Body of pancreas (tissue), 4 donors: ENCODE results near the gene HJURP. TPM values are rescaled to one million over a fixed set of nuclear protein-coding genes. Genes with fewer than 3 reads are reported as not detected.

Experiments used
- ATAC-seq: fragments of 150-250 bp; one replicate; pipeline ENCODE4 v1.9.1; 2016
- DNase-seq, 4 donors: peaks; one replicate each; pipeline ENCODE4 v3.0.0-alpha.2; 2019
- H3K27ac ChIP-seq, 4 donors: fragments of 200-600 bp; sonication (generic); 1 replicate in 3 of 4; 2 replicates in 1 of 4; pipeline versions ENCODE4 v1.5.1 to v1.6.1; 2016 to 2019; ENCODE audit warnings: mild to moderate bottlenecking in 1 of 4, mixed read lengths in 1 of 4, moderate library complexity in 1 of 4
- H3K27me3 ChIP-seq, 2 donors: fragments of 200-600 bp; sonication (generic); one replicate each; pipeline ENCODE4 v1.6.0; 2016; ENCODE audit warnings: mild to moderate bottlenecking in 1 of 2
- H3K36me3 ChIP-seq, 2 donors: fragments of 200-600 bp; sonication (generic); replicated peaks in 1 of 2; 2 replicates each; pipeline ENCODE4 v1.5.1; 2016; ENCODE audit warnings: low read depth in 2 of 2; ENCODE audit not compliant: insufficient read depth in 1 of 2
- H3K4me1 ChIP-seq: fragments of 200-600 bp; sonication (generic); one replicate; pipeline ENCODE4 v1.6.0; 2016
- H3K4me3 ChIP-seq, 2 donors: fragments of 200-600 bp; sonication (generic); 1 replicate in 1 of 2; 2 replicates in 1 of 2; pipeline ENCODE4 v1.5.1; 2016 to 2019
- H3K9me3 ChIP-seq, 3 donors: fragments of 200-600 bp; sonication (generic); 1 replicate in 2 of 3; 2 replicates in 1 of 3; pipeline ENCODE4 v1.5.1; 2016
- CTCF ChIP-seq, 7 experiments: fragments of 450-650 bp in 4 of 7; fragments of 200-600 bp in 3 of 7; sonication (generic) in 3 of 7; IDR thresholded peaks; one replicate each; pipeline ENCODE4 v1.5.1; 2016 to 2019; ENCODE audit warnings: antibody characterized with exemption in 7 of 7
- POLR2A ChIP-seq, 3 donors: fragments of 450-650 bp; IDR thresholded peaks; one replicate each; pipeline ENCODE4 v1.6.1; 2016; ENCODE audit warnings: antibody characterized with exemption in 3 of 3, mild to moderate bottlenecking in 2 of 3
- WGBS, 2 donors: methylation state at CpG; one replicate each; pipeline ENCODE4 v1.1.5; 2017; 5-methylcytosine and 5-hydroxymethylcytosine counted together
- intact Hi-C: fragments of 100-400 bp; cut with DNase I; formaldehyde crosslinking; loops from one replicate; pipeline ENCODE4 v1.15.1; 2023
- total RNA-seq, 2 donors: library from RNA; depleted of rRNA; stranded (reverse); fragments of >200 nt; gene quantifications; one replicate each; pipeline ENCODE4 v1.1.0, GENCODE V29; 2016

The HJURP gene
- total RNA-seq, 2 donors from 2014 or later: 3.6 TPM; not detected in 1

GRCh38 chr2:233846387-233847247, 7.7 kb downstream of the HJURP start:
- H3K4me1 ChIP-seq: no peaks in the 10 kb centered on the region
- H3K9me3 ChIP-seq: no peaks in the 10 kb centered on the region
- WGBS, 2 donors: 84 to 86% methylated on average over 16 of the region's 16 CpGs
- H3K4me3 ChIP-seq: no peak overlapping the region
- TF ChIP-seq POLR2A (IDR thresholded peaks at IDR 0.05): no peak
- TF ChIP-seq CTCF (IDR thresholded peaks at IDR 0.05): no peak
- intact Hi-C loops: no loop called here
- H3K27ac ChIP-seq: no peak overlapping the region
- H3K36me3 ChIP-seq: no peaks in the 10 kb centered on the region
- no peaks in the 10 kb centered on the region for H3K27me3 ChIP-seq
- DNase-seq (no peak), ATAC-seq (no peak)

GRCh38 chr2:233845301-233846060, 8.9 kb downstream of the HJURP start:
- Histone ChIP-seq H3K27ac (no peak overlapping the region), H3K4me3 (no peak overlapping the region), H3K9me3 (no peaks in the 10 kb centered on the region), H3K36me3 (no peaks in the 10 kb centered on the region), H3K27me3 (no peaks in the 10 kb centered on the region), H3K4me1 (no peaks in the 10 kb centered on the region)
- no peak for DNase-seq
- no peak for ATAC-seq
- 100% methylated on average over 1 of the region's 1 CpG for WGBS, 2 donors
- no peak for TF ChIP-seq POLR2A (IDR thresholded peaks at IDR 0.05)
- TF ChIP-seq CTCF (IDR thresholded peaks at IDR 0.05): no peak
- intact Hi-C loops: no loop called here

- no peaks in the 10 kb centered on the region for H3K9me3 ChIP-seq
- intact Hi-C loops: no loop called here
- no peak overlapping the region for H3K4me3 ChIP-seq
- H3K36me3 ChIP-seq: no peaks in the 10 kb centered on the region
- no peaks in the 10 kb centered on the region for H3K4me1 ChIP-seq
- no peak overlapping the region for H3K27ac ChIP-seq
- no peak for DNase-seq
- no peak for ATAC-seq
- no peaks in the 10 kb centered on the region for H3K27me3 ChIP-seq
- WGBS, 2 donors: 75 to 89% methylated on average over 1 to 3 of the region's 3 CpGs
- TF ChIP-seq CTCF (IDR thresholded peaks at IDR 0.05) (no peak), POLR2A (IDR thresholded peaks at IDR 0.05) (no peak)
Observed at GRCh38 chr2:233844836-233845235, 9.5 kb downstream of the HJURP start.

GRCh38 chr2:233844064-233844807, 10.1 kb downstream of the HJURP start:
- WGBS, 2 donors: 90 to 91% methylated on average over 19 of the region's 19 CpGs
- no peak for ATAC-seq

More at GRCh38 chr2:233844064-233844807, 10.1 kb downstream of the HJURP start:
- TF ChIP-seq CTCF (IDR thresholded peaks at IDR 0.05): no peak
- no peak for TF ChIP-seq POLR2A (IDR thresholded peaks at IDR 0.05)
- intact Hi-C loops: no loop called here
- Histone ChIP-seq H3K27ac (no peak overlapping the region), H3K9me3 (no peaks in the 10 kb centered on the region), H3K4me1 (no peaks in the 10 kb centered on the region), H3K4me3 (no peak overlapping the region), H3K27me3 (no peaks in the 10 kb centered on the region), H3K36me3 (no peaks in the 10 kb centered on the region)
- DNase-seq: no peak
